H1 (cell line): ENCODE data around the gene IFT122.
"Not testable (repeated sequence)": the region's sequence is repeated elsewhere in the genome, so short reads cannot be mapped to it uniquely, and the experiment has no call there.

ENCODE experiments used
- ASH2L ChIP-seq: fragments of 200-600, 300-600 bp; sonication (generic); IDR thresholded peaks from one replicate; pipeline ENCODE4 v1.7.1; 2017; ENCODE audit warnings: low read length
- BACH1 ChIP-seq: IDR thresholded peaks from 2 replicates; pipeline ENCODE4 v1.6.1; 2012; ENCODE audit warnings: low read length, improper control_type of control experiment
- CTCF ChIP-seq, 3 experiments: IDR thresholded peaks; 1 replicate in 2 of 3; 2 replicates in 1 of 3; pipeline versions ENCODE4 v1.5.1 to v1.6.1; 2011; ENCODE audit warnings: low read length in 3 of 3, mild to moderate bottlenecking in 3 of 3, inconsistent platforms in 2 of 3, low read depth in 1 of 3, moderate library complexity in 1 of 3; ENCODE audit not compliant: insufficient read depth in 1 of 3; ENCODE audit errors: control extremely low read depth in 1 of 3
- EGR1 ChIP-seq: IDR thresholded peaks from 2 replicates; pipeline ENCODE4 v1.6.1; 2011; ENCODE audit warnings: low read depth, low read length, borderline replicate concordance
- EP300 ChIP-seq, 2 experiments: IDR thresholded peaks; 1 replicate in 1 of 2; 2 replicates in 1 of 2; pipeline ENCODE4 v1.6.1; 2011 to 2012; ENCODE audit warnings: low read depth in 2 of 2, low read length in 2 of 2, mild to moderate bottlenecking in 2 of 2, borderline replicate concordance in 1 of 2, inconsistent platforms in 1 of 2, moderate library complexity in 1 of 2
- EZH2 ChIP-seq: fragments of 200-600 bp; sonication (generic); IDR thresholded peaks from 2 replicates; pipeline ENCODE4 v1.7.1; 2012; ENCODE audit warnings: low read depth, mild to moderate bottlenecking, moderate library complexity, low read length, inconsistent platforms; ENCODE audit not compliant: severe bottlenecking
- FOSL1 ChIP-seq: IDR thresholded peaks from 2 replicates; pipeline ENCODE4 v1.6.1; 2011; ENCODE audit warnings: mild to moderate bottlenecking, low read depth, low read length, moderate library complexity; ENCODE audit not compliant: insufficient read depth
- GABPA ChIP-seq: IDR thresholded peaks from 2 replicates; pipeline ENCODE4 v1.6.1; 2011; ENCODE audit warnings: mild to moderate bottlenecking, low read length, moderate library complexity, borderline replicate concordance; ENCODE audit not compliant: insufficient read depth
- NRF1 ChIP-seq: IDR thresholded peaks from 2 replicates; pipeline ENCODE4 v1.6.1; 2011; ENCODE audit warnings: mild to moderate bottlenecking, low read depth, low read length, improper control_type of control experiment
- POLR2AphosphoS5 ChIP-seq: IDR thresholded peaks from 2 replicates; pipeline ENCODE4 v1.6.1; 2011; ENCODE audit warnings: low read depth, low read length
- RAD21 ChIP-seq, 2 experiments: IDR thresholded peaks in 1 of 2; conservative IDR thresholded peaks in 1 of 2; 2 replicates each; pipeline ENCODE4 v1.6.1; 2011; ENCODE audit warnings: low read depth in 2 of 2, low read length in 2 of 2, improper control_type of control experiment in 1 of 2, inconsistent platforms in 1 of 2, mild to moderate bottlenecking in 1 of 2, moderate library complexity in 1 of 2
- RBBP5 ChIP-seq: IDR thresholded peaks from 2 replicates; pipeline ENCODE4 v1.7.1; 2012; ENCODE audit warnings: low read depth, mild to moderate bottlenecking, inconsistent platforms, low read length, moderate library complexity, borderline replicate concordance
- SUZ12 ChIP-seq: fragments of 200-600 bp; sonication (generic); IDR thresholded peaks from 2 replicates; pipeline ENCODE4 v1.6.1; 2012; ENCODE audit warnings: mild to moderate bottlenecking, inconsistent platforms, low read length, moderate library complexity, mixed read lengths

GRCh38 chr3:129515108-129515820, 75.2 kb downstream of the IFT122 start:
- TF ChIP-seq BACH1; FOSL1; ASH2L; EGR1; POLR2AphosphoS5; EZH2; NRF1; RBBP5; CTCF (IDR thresholded peaks at IDR 0.05; ENCODE audit: control extremely low read depth in 1 of 3, insufficient read depth in 1 of 3, low read depth in 1 of 3, low read length in 3 of 3); EP300 (IDR thresholded peaks at IDR 0.05; ENCODE audit: borderline replicate concordance in 1 of 2, low read depth in 2 of 2, low read length in 2 of 2); RAD21 (IDR thresholded peaks at IDR 0.05 in 1 of 2, conservative IDR thresholded peaks at IDR 0.05 in 1 of 2; ENCODE audit: low read depth in 2 of 2, low read length in 2 of 2); SUZ12; GABPA: not testable (repeated sequence)
